ENCODE results near the gene RNFT1. TPM values are rescaled to one million over a fixed set of nuclear protein-coding genes. Genes with fewer than 3 reads are reported as not detected.
"Not testable (repeated sequence)": the region's sequence is repeated elsewhere in the genome, so short reads cannot be mapped to it uniquely, and the experiment has no call there.

Gene RNFT1
- total RNA-seq, 2 donors from 2014 or later, result 16.8 to 24.7 TPM

DNA sequence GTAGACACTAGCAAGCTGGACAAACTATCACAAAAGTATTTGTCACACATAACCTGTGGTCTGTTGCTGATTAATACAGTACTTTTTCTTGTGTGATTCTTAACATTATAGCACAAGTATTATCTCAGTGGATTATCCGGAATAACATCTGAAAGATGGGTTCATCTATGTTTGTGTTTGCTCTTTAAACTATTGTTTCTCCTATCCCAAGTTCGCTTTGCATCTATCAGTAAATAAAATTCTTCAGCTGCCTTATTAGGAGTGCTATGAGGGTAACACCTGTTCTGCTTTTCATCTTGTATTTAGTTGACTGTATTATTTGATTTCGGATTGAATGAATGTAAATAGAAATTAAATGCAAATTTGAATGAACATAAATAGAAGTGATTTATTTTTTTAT is 14.5 kb downstream of the RNFT1 start:
- TF ChIP-seq POLR2AphosphoS5 (IDR thresholded peaks at IDR 0.05) (no peak), POLR2A (IDR thresholded peaks at IDR 0.05) (no peak)
- TF ChIP-seq, protein P1, sequence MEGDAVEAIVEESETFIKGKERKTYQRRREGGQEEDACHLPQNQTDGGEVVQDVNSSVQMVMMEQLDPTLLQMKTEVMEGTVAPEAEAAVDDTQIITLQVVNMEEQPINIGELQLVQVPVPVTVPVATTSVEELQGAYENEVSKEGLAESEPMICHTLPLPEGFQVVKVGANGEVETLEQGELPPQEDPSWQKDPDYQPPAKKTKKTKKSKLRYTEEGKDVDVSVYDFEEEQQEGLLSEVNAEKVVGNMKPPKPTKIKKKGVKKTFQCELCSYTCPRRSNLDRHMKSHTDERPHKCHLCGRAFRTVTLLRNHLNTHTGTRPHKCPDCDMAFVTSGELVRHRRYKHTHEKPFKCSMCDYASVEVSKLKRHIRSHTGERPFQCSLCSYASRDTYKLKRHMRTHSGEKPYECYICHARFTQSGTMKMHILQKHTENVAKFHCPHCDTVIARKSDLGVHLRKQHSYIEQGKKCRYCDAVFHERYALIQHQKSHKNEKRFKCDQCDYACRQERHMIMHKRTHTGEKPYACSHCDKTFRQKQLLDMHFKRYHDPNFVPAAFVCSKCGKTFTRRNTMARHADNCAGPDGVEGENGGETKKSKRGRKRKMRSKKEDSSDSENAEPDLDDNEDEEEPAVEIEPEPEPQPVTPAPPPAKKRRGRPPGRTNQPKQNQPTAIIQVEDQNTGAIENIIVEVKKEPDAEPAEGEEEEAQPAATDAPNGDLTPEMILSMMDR (IDR thresholded peaks at IDR 0.05), result no peak
- Histone ChIP-seq H3K27me3 (replicated peaks; ENCODE audit: insufficient read depth) (no peaks in the 10 kb centered on the region), H3K9me3 (no peaks in the 10 kb centered on the region), H3K27ac (no peak overlapping the region), H3K4me3 (no peak overlapping the region), H3K4me1 (replicated peaks) (no peaks in the 10 kb centered on the region), H3K36me3 (no peaks in the 10 kb centered on the region)
- DNase-seq (ENCODE audit: low spot score), result no peak
- intact Hi-C loops (cut with DNase I), result no loop called here
- WGBS, result 87% methylated on average over 3 of the region's 3 CpGs

DNA sequence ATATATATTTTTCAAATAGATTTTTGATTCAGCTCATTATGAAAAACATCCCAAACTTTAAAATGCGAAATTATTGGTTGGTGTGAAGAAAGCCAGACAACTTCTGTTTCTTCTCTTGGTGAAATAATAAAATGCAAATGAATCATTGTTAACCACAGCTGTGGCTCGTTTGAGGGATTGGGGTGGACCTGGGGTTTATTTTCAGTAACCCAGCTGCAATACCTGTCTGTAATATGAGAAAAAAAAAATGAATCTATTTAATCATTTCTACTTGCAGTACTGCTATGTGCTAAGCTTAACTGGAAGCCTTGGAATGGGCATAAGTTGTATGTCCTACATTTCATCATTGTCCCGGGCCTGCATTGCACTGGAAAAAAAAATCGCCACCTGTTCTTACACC is 17.2 kb downstream of the RNFT1 start:
- H3K4me1 ChIP-seq (replicated peaks); H3K36me3 ChIP-seq; H3K9me3 ChIP-seq; DNase-seq (ENCODE audit: low spot score); H3K27me3 ChIP-seq (replicated peaks; ENCODE audit: insufficient read depth); intact Hi-C loops (cut with DNase I); H3K4me3 ChIP-seq; H3K27ac ChIP-seq: not testable (repeated sequence)
- 82% methylated on average over 4 of the region's 4 CpGs for WGBS

DNA sequence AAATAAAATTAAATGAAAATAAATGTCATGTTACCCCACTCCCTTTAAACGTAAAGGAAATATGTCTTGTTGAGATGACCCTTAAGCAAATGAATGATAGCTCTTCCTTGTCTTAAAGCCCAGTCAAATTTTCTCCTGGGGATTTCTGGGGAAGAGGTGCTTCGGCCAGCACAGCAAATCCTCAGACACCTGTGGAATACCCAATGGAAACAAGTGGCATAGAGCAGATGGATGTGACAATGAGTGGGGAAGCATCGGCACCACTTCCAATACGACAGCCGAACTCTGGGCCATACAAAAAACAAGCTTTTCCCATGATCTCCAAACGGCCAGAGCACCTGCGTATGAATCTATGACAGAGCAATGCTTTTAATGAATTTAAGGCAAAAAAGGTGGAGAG is 18.1 kb downstream of the RNFT1 start:
- H3K4me3 ChIP-seq; intact Hi-C loops (cut with DNase I); H3K4me1 ChIP-seq (replicated peaks); H3K27ac ChIP-seq; H3K27me3 ChIP-seq (replicated peaks; ENCODE audit: insufficient read depth); DNase-seq (ENCODE audit: low spot score); H3K9me3 ChIP-seq; H3K36me3 ChIP-seq: not testable (repeated sequence)
- WGBS, result 88% methylated on average over 7 of the region's 7 CpGs

DNA sequence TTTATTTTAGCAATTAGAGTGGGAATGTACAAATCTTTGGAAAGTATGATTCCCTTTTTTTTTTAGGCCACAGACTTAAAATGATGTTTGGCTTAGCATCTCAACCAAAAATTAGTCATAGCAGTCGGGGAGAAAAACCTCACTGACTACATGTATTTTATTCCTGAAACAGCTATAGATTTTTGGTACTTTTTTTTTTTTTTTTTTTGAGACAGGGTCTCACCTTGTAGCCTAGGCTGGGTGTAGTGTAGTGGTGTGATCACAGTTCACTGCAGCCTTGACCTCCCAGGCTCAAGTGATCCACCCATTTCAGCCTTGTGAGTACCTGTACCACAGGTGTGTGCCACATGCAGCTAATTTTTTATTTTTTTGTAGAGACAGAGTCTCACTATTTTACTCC is 23.4 kb downstream of the RNFT1 start:
- intact Hi-C loops (cut with DNase I), result no loop called here
- Histone ChIP-seq H3K4me3 (no peak overlapping the region), H3K9me3 (no peaks in the 10 kb centered on the region), H3K27ac (no peak overlapping the region), H3K36me3 (peaks cover 3% of the 10 kb centered on the region in 2 donors), H3K4me1 (replicated peaks) (no peaks in the 10 kb centered on the region), H3K27me3 (replicated peaks; ENCODE audit: insufficient read depth) (no peaks in the 10 kb centered on the region)
- DNase-seq (ENCODE audit: low spot score), result no peak
- TF ChIP-seq POLR2AphosphoS5 (IDR thresholded peaks at IDR 0.05) (no peak), POLR2A (IDR thresholded peaks at IDR 0.05) (no peak)
- TF ChIP-seq, protein P1 (IDR thresholded peaks at IDR 0.05), result no peak
- WGBS, result 79% methylated on average over 1 of the region's 1 CpG

DNA sequence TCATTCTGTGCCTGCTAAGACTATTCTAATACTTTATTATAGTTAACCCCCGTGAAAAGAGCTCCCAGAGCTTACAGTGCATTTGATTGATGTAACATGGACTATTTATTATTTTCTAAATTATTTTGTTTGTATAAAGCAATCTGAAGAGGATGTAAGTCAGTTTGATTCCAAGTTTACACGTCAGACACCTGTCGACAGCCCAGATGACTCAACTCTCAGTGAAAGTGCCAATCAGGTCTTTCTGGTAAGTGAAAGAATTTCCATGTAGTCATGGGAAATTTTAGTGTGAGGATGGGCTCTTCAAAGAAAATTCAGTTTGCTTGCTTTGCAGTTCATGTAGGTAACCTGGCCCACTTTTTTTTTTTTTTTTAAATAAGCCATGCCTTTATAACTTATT is 23.8 kb downstream of the RNFT1 start:
- WGBS, result 79% methylated on average over 3 of the region's 3 CpGs
- DNase-seq (ENCODE audit: low spot score); intact Hi-C loops (cut with DNase I); H3K9me3 ChIP-seq; H3K36me3 ChIP-seq; H3K27ac ChIP-seq; H3K4me3 ChIP-seq; H3K27me3 ChIP-seq (replicated peaks; ENCODE audit: insufficient read depth); H3K4me1 ChIP-seq (replicated peaks): not testable (repeated sequence)

DNA sequence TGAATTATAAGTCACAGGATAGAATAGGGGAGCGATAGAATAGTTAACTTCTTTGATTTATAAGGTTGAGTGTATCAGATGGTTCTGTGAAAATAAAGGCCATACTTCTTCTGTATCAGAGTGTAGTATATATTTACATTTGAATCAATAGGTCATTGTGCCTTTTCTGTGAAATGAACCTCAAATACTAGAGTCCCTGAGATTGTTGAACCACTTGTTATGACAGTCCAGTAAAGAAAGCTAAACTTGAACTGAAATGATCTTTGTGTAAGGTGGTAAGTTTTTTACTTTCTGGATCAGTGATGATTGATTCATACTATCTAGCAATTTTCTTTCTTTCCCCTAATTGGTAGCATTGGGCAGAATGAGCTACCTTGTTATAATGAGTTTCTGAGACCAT is 31.2 kb downstream of the RNFT1 start:
- H3K9me3 ChIP-seq, result not testable (repeated sequence)

DNA sequence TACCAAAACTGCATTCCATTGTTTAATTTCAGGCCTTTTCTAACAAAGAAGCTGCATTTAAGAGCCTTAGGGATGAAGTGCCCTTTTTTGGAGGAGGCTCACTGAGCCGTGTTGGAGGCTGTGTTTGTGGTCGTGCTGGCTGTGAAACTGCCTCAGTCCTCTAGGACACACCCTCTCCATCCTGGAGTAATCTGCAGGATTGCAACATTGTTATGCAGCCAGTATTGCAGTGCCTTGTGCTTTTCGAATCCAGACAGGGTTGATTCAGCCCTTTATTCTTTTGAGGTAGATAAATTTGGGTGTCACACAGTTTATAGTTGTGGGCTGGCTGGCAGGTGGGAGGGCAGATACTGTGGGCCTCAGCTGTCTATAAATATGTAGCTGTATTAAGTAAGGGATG is 33.8 kb downstream of the RNFT1 start:
- H3K36me3 ChIP-seq; H3K27me3 ChIP-seq (replicated peaks; ENCODE audit: insufficient read depth); H3K4me3 ChIP-seq; intact Hi-C loops (cut with DNase I); H3K27ac ChIP-seq; DNase-seq (ENCODE audit: low spot score); H3K9me3 ChIP-seq; H3K4me1 ChIP-seq (replicated peaks): not testable (repeated sequence)
- 38% methylated on average over 3 of the region's 3 CpGs for WGBS

More for the DNA sequence above, 31.2 kb downstream of the RNFT1 start:
- intact Hi-C loops (cut with DNase I); H3K4me1 ChIP-seq (replicated peaks); H3K4me3 ChIP-seq; H3K36me3 ChIP-seq; H3K27me3 ChIP-seq (replicated peaks; ENCODE audit: insufficient read depth); H3K27ac ChIP-seq; DNase-seq (ENCODE audit: low spot score): not testable (repeated sequence)
- WGBS, result 93% methylated on average over 1 of the region's 1 CpG

DNA sequence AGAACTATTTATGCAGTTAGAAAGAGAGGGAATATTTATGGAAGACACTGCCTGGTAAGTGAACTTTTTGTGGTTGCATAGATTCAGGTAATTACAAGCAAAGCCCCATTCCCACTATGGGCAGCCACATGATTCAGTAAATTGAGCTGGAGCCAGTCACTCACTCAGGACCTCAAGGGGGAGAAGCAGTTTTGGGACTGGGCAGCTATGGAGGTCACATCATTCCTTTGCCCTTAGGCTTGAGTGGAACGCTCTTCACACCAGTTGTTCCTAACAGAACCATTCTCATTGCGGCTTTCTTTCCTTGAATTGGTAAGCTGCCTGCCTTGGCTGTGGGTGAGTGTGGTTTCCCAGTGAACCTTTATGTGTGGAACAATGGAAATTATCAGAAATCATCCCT is 34.4 kb downstream of the RNFT1 start:
- DNase-seq (ENCODE audit: low spot score); H3K9me3 ChIP-seq; H3K27ac ChIP-seq; intact Hi-C loops (cut with DNase I); H3K4me3 ChIP-seq; H3K36me3 ChIP-seq; H3K4me1 ChIP-seq (replicated peaks); H3K27me3 ChIP-seq (replicated peaks; ENCODE audit: insufficient read depth): not testable (repeated sequence)
- 98% methylated on average over 2 of the region's 2 CpGs for WGBS

DNA sequence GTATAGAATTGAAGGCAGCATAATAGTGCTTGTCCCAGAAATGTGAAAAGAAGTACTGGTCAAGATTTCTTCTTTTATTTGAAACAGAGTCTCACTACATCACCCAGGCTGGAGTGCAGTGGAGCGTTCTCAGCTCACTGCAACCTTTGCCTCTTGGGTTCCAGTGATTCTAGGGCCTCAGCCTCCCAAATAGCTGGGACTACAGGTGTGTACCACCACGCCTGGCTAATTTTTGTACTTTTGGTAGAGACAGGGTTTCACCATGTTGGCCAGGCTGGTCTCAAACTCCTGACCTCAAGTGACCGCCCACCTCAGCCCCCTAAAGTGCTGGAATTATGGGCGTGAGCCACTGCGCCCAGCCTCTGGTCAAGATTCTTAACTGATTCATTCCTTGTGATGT is 43.9 kb downstream of the RNFT1 start:
- DNase-seq (ENCODE audit: low spot score); H3K27me3 ChIP-seq (replicated peaks; ENCODE audit: insufficient read depth); H3K4me1 ChIP-seq (replicated peaks); H3K27ac ChIP-seq; H3K36me3 ChIP-seq; H3K4me3 ChIP-seq; H3K9me3 ChIP-seq; intact Hi-C loops (cut with DNase I): not testable (repeated sequence)
- WGBS, result 98% methylated on average over 5 of the region's 5 CpGs

Data from prostate gland (tissue), 2 donors.